Amniotic stem cell (primary cell): ENCODE results near the gene STK24.

Experiments
- DNase-seq: peaks from one replicate; lab custom pipeline; 2025; lab: John Stamatoyannopoulos, UW

The STK24 gene

GRCh38 chr13:98510156-98510509, 66.8 kb downstream of the STK24 start:
- DNase-seq: no peak

- peak; percentile 59 for DNase-seq
Measured at GRCh38 chr13:98509271-98510155, 67.4 kb downstream of the STK24 start.

GRCh38 chr13:98508685-98509084, 68.2 kb downstream of the STK24 start:
- DNase-seq: no peak

GRCh38 chr13:98508280-98508679, 68.6 kb downstream of the STK24 start:
- DNase-seq: no peak

GRCh38 chr13:98507282-98507797, 69.6 kb downstream of the STK24 start:
- no peak for DNase-seq

GRCh38 chr13:98506728-98507230, 70.1 kb downstream of the STK24 start:
- no peak for DNase-seq

- DNase-seq: no peak
Measured at GRCh38 chr13:98506322-98506721, 70.6 kb downstream of the STK24 start.

GRCh38 chr13:98505217-98505616, 71.7 kb downstream of the STK24 start:
- DNase-seq: no peak

GRCh38 chr13:98504371-98504963, 72.4 kb downstream of the STK24 start:
- DNase-seq: no peak

- DNase-seq: no peak
Measured at GRCh38 chr13:98504029-98504351, 72.9 kb downstream of the STK24 start.

- DNase-seq: no peak
Measured at GRCh38 chr13:98503175-98504028, 73.5 kb downstream of the STK24 start.

GRCh38 chr13:98500963-98501421, 75.9 kb downstream of the STK24 start:
- DNase-seq: no peak

- no peak for DNase-seq
Measured at GRCh38 chr13:98496966-98497365, 79.9 kb downstream of the STK24 start.

GRCh38 chr13:98496479-98496791, 80.5 kb downstream of the STK24 start:
- no peak for DNase-seq

- no peak for DNase-seq
Measured at GRCh38 chr13:98495627-98496478, 81.1 kb downstream of the STK24 start.

- DNase-seq: no peak
Measured at GRCh38 chr13:98494769-98495168, 82.1 kb downstream of the STK24 start.

GRCh38 chr13:98493042-98493712, 83.7 kb downstream of the STK24 start:
- DNase-seq: no peak

- no peak for DNase-seq
Measured at GRCh38 chr13:98492335-98493041, 84.4 kb downstream of the STK24 start.

- DNase-seq: no peak
Measured at GRCh38 chr13:98490866-98491265, 86.0 kb downstream of the STK24 start.

- no peak for DNase-seq
Measured at GRCh38 chr13:98490195-98490836, 86.6 kb downstream of the STK24 start.
